ENCODE results near the gene SMIM28. TPM values are rescaled to one million over a fixed set of nuclear protein-coding genes. Genes with fewer than 3 reads are reported as not detected.
A peak's percentile ranks its signal among the peaks of the same experiment; 100 is the strongest.

Gene SMIM28
- total RNA-seq, 2 experiments from 2014 or later = not detected

GRCh38 chr6:138404666-138405337 is 27.1 kb downstream of the SMIM28 start:
- no peaks in the 10 kb centered on the region; the same call in 1 of the 2 replicates for H3K79me2 ChIP-seq (ENCODE audit: insufficient read depth, low read depth, low read length)
- H2AFZ ChIP-seq (ENCODE audit: low read length) = peak overlapping the region; percentile 88
- H3K4me1 ChIP-seq (ENCODE audit: insufficient read depth, low read length, poor library complexity, severe bottlenecking) = peaks cover 20% of the 10 kb centered on the region
- H3K36me3 ChIP-seq (ENCODE audit: insufficient read depth, low read length) = peaks cover 39% of the 10 kb centered on the region
- no peaks in the 10 kb centered on the region for H3K9me2 ChIP-seq (ENCODE audit: insufficient read depth, low read length)
- H3K9me3 ChIP-seq (ENCODE audit: low read length) = no peaks in the 10 kb centered on the region
- peak overlapping the region; percentile 84 for H3K4me3 ChIP-seq (ENCODE audit: low read depth, low read length, poor library complexity, severe bottlenecking)
- H4K20me1 ChIP-seq (ENCODE audit: insufficient read depth, low read length) = no peaks in the 10 kb centered on the region
- no TSS peak for BruUV-seq (replicated peaks)
- TF ChIP-seq EZH2phosphoT487 (IDR thresholded peaks at IDR 0.05; ENCODE audit: borderline replicate concordance, low read depth, low read length) (no peak), CTCF (conservative IDR thresholded peaks at IDR 0.05; ENCODE audit: low read length) (no peak)
- H3K27ac ChIP-seq (ENCODE audit: low read depth, low read length, poor library complexity, severe bottlenecking) = peak overlapping the region; percentile 43
- peak overlapping the region; percentile 97 for H3K4me2 ChIP-seq (ENCODE audit: low read length)
- intact Hi-C loops (cut with micrococcal nuclease; ENCODE audit: unreplicated experiment) = loop anchor here (1.0 to 10.0 kb wide), 3 partner anchors 118 to 400 kb away; no protein-coding TSS in a partner anchor
- DNase-seq (ENCODE audit: low spot score) = peak; percentile 58
- ChIA-PET CTCF (ENCODE audit: unreplicated experiment) (interaction anchor here (1.0 to 1.4 kb wide), 3 partner anchors 10 to 290 kb away, joined by 3 to 6 read pairs (median 4); no protein-coding TSS in a partner anchor), POLR2A (interaction anchor here (0.7 to 2.4 kb wide), 6 partner anchors 11 to 288 kb away, joined by 3 to 12 read pairs (median 4); no protein-coding TSS in a partner anchor)

GRCh38 chr6:138405816-138406413 is 28.2 kb downstream of the SMIM28 start:
- Histone ChIP-seq H4K20me1 (ENCODE audit: insufficient read depth, low read length) (no peaks in the 10 kb centered on the region), H2AFZ (ENCODE audit: low read length) (no peak overlapping the region), H3K4me3 (ENCODE audit: low read depth, low read length, poor library complexity, severe bottlenecking) (peak overlapping the region; percentile 84), H3K27ac (ENCODE audit: low read depth, low read length, poor library complexity, severe bottlenecking) (no peak overlapping the region), H3K9me2 (ENCODE audit: insufficient read depth, low read length) (no peaks in the 10 kb centered on the region), H3K79me2 (ENCODE audit: insufficient read depth, low read depth, low read length) (no peaks in the 10 kb centered on the region; the same call in 1 of the 2 replicates), H3K9me3 (ENCODE audit: low read length) (no peaks in the 10 kb centered on the region), H3K4me2 (ENCODE audit: low read length) (peak overlapping the region; percentile 97; the same call in 1 of the 2 replicates), H3K4me1 (ENCODE audit: insufficient read depth, low read length, poor library complexity, severe bottlenecking) (peaks cover 20% of the 10 kb centered on the region), H3K36me3 (ENCODE audit: insufficient read depth, low read length) (peaks cover 49% of the 10 kb centered on the region)
- ChIA-PET CTCF (ENCODE audit: unreplicated experiment) (interaction anchor here (1.0 to 1.3 kb wide), 2 partner anchors 11 to 291 kb away, joined by 3 to 4 read pairs; no protein-coding TSS in a partner anchor), POLR2A (interaction anchor here (0.5 to 2.4 kb wide), 6 partner anchors 12 to 289 kb away, joined by 3 to 12 read pairs (median 4); no protein-coding TSS in a partner anchor)
- BruUV-seq (replicated peaks) = no TSS peak
- TF ChIP-seq CTCF (conservative IDR thresholded peaks at IDR 0.05; ENCODE audit: low read length) = no peak
- no peak for TF ChIP-seq EZH2phosphoT487 (IDR thresholded peaks at IDR 0.05; ENCODE audit: borderline replicate concordance, low read depth, low read length)
- no peak for DNase-seq (ENCODE audit: low spot score)
- intact Hi-C loops (cut with micrococcal nuclease; ENCODE audit: unreplicated experiment) = loop anchor here (10.0 kb wide), 1 partner anchor 401 kb away; no protein-coding TSS in a partner anchor

All from OCI-LY7 (cell line).